PFSK-1 (cell line): Measurements from ENCODE around the gene GPAM.

Experiments
- FOXP2 ChIP-seq: optimal IDR thresholded peaks from 2 replicates; pipeline ENCODE3; 2011; ENCODE audit warnings: borderline replicate concordance, control low read depth, inconsistent platforms; ENCODE audit not compliant: insufficient read depth; ENCODE audit errors: extremely low read length, extremely low read depth
- POLR2AphosphoS5 ChIP-seq: IDR thresholded peaks from 2 replicates; pipeline ENCODE4 v1.6.1; 2012; ENCODE audit warnings: low read depth, mild to moderate bottlenecking, control low read depth, low read length, moderate library complexity
- SIN3A ChIP-seq: IDR thresholded peaks from 2 replicates; pipeline ENCODE4 v1.6.1; 2012; ENCODE audit warnings: mild to moderate bottlenecking, low read length, moderate library complexity, borderline replicate concordance; ENCODE audit not compliant: insufficient read depth
- TAF1 ChIP-seq: IDR thresholded peaks from 2 replicates; pipeline ENCODE4 v1.6.1; 2012; ENCODE audit warnings: low read length, control low read depth, borderline replicate concordance; ENCODE audit not compliant: insufficient read depth
- TF ChIP-seq, protein P1 (sequence below), 2 experiments: IDR thresholded peaks; 2 replicates each; pipeline versions ENCODE4 v1.6.1 to v1.8.0; 2011 to 2012; ENCODE audit warnings: low read depth in 2 of 2, low read length in 2 of 2, control low read depth in 1 of 2, inconsistent platforms in 1 of 2, mild to moderate bottlenecking in 1 of 2, moderate library complexity in 1 of 2; ENCODE audit not compliant: insufficient read depth in 1 of 2

The GPAM gene

GRCh38 chr10:112182784-112183328 lies 709 bp downstream of the GPAM start:
- TF ChIP-seq SIN3A (no peak), FOXP2 (no peak), POLR2AphosphoS5 (no peak)
- TF ChIP-seq, protein P1, sequence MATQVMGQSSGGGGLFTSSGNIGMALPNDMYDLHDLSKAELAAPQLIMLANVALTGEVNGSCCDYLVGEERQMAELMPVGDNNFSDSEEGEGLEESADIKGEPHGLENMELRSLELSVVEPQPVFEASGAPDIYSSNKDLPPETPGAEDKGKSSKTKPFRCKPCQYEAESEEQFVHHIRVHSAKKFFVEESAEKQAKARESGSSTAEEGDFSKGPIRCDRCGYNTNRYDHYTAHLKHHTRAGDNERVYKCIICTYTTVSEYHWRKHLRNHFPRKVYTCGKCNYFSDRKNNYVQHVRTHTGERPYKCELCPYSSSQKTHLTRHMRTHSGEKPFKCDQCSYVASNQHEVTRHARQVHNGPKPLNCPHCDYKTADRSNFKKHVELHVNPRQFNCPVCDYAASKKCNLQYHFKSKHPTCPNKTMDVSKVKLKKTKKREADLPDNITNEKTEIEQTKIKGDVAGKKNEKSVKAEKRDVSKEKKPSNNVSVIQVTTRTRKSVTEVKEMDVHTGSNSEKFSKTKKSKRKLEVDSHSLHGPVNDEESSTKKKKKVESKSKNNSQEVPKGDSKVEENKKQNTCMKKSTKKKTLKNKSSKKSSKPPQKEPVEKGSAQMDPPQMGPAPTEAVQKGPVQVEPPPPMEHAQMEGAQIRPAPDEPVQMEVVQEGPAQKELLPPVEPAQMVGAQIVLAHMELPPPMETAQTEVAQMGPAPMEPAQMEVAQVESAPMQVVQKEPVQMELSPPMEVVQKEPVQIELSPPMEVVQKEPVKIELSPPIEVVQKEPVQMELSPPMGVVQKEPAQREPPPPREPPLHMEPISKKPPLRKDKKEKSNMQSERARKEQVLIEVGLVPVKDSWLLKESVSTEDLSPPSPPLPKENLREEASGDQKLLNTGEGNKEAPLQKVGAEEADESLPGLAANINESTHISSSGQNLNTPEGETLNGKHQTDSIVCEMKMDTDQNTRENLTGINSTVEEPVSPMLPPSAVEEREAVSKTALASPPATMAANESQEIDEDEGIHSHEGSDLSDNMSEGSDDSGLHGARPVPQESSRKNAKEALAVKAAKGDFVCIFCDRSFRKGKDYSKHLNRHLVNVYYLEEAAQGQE (IDR thresholded peaks at IDR 0.05; ENCODE audit: insufficient read depth in 1 of 2, low read depth in 2 of 2, low read length in 2 of 2), result no peak

- TF ChIP-seq SIN3A, result no peak
- no peak for TF ChIP-seq TAF1
- TF ChIP-seq POLR2AphosphoS5, result no peak
- TF ChIP-seq, protein P1 (IDR thresholded peaks at IDR 0.05; ENCODE audit: insufficient read depth in 1 of 2, low read depth in 2 of 2, low read length in 2 of 2), result no peak
- no peak for TF ChIP-seq FOXP2
Observed at GRCh38 chr10:112177247-112177646, 6.3 kb downstream of the GPAM start.

GRCh38 chr10:112176543-112176942 lies 7.0 kb downstream of the GPAM start:
- TF ChIP-seq, protein P1 (IDR thresholded peaks at IDR 0.05; ENCODE audit: insufficient read depth in 1 of 2, low read depth in 2 of 2, low read length in 2 of 2), result no peak
- TF ChIP-seq TAF1 (no peak), SIN3A (no peak), FOXP2 (no peak), POLR2AphosphoS5 (no peak)

DNA sequence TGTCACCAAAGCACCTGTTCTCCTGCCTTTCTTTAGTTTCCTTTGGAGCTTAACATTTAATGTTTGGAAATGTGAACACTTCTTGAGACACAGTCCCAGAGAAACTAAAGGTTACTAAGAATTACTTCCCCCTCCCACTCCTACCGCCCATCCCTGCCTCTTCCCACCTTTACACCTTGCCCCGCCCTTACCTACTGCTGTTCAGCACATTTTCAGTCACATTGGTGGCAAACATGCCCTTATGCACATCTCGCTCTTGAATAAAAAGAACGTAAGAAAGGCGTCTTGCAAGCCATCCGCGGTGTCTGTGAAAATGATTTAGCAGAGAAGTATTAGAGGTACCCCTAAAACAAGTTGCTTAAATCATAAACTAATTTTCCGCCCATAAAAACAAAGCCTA lies 8.2 kb downstream of the GPAM start:
- TF ChIP-seq, protein P1 (IDR thresholded peaks at IDR 0.05; ENCODE audit: insufficient read depth in 1 of 2, low read depth in 2 of 2, low read length in 2 of 2), result no peak
- TF ChIP-seq SIN3A, result no peak
- no peak for TF ChIP-seq TAF1
- TF ChIP-seq FOXP2, result no peak
- no peak for TF ChIP-seq POLR2AphosphoS5

- TF ChIP-seq, protein P1 (IDR thresholded peaks at IDR 0.05; ENCODE audit: insufficient read depth in 1 of 2, low read depth in 2 of 2, low read length in 2 of 2), result no peak
- TF ChIP-seq TAF1 (no peak), SIN3A (no peak), POLR2AphosphoS5 (no peak), FOXP2 (no peak)
Observed at GRCh38 chr10:112173206-112173605, 10.4 kb downstream of the GPAM start.
